Stimulated activated naive CD8-positive, alpha-beta T cell treated with anti-CD3 and anti-CD28 coated beads, Interleukin-15, amount 100 ng/mL, for 72 hours (primary cell): Measurements from ENCODE around the gene DZANK1.
"Not testable (repeated sequence)": the region's sequence is repeated elsewhere in the genome, so short reads cannot be mapped to it uniquely, and the experiment has no call there.

Source experiments
- ATAC-seq: fragments of 150-1000 bp; cut with Tn5 transposase; 2 replicates; pipeline ENCODE4 v1.10.0; 2021; ENCODE audit warnings: mild to moderate bottlenecking, moderate library complexity
- DNase-seq, 2 donors: peaks; one replicate each; pipeline ENCODE4 v3.0.0; 2021 to 2022
- H3K27ac Mint-ChIP-seq, 2 donors: one replicate each; pipeline ENCODE4 v1.8.0; 2022; ENCODE audit warnings: mild to moderate bottlenecking in 2 of 2, mixed read lengths in 2 of 2, moderate library complexity in 2 of 2
- H3K27me3 Mint-ChIP-seq: one replicate; pipeline ENCODE4 v1.8.0; 2022; ENCODE audit warnings: mixed read lengths
- H3K4me1 Mint-ChIP-seq: one replicate; pipeline ENCODE4 v1.8.0; 2022; ENCODE audit warnings: mild to moderate bottlenecking, mixed read lengths
- H3K4me3 Mint-ChIP-seq, 2 donors: one replicate each; pipeline ENCODE4 v1.8.0; 2022; ENCODE audit warnings: mild to moderate bottlenecking in 2 of 2, mixed read lengths in 2 of 2, moderate library complexity in 1 of 2
- H3K9me3 Mint-ChIP-seq, 2 donors: one replicate each; pipeline ENCODE4 v1.8.0; 2022; ENCODE audit warnings: mixed read lengths in 2 of 2

The DZANK1 gene

GRCh38 chr20:18363708-18364107 lies 103.1 kb downstream of the DZANK1 start:
- DNase-seq: no peak
- Mint-ChIP-seq H3K27me3 (no peaks in the 10 kb centered on the region), H3K9me3 (no peaks in the 10 kb centered on the region), H3K4me1 (no peaks in the 10 kb centered on the region), H3K27ac (no peak overlapping the region), H3K4me3 (no peak overlapping the region)
- no peak for ATAC-seq

- no peaks in the 10 kb centered on the region for H3K9me3 Mint-ChIP-seq
Measured at GRCh38 chr20:18362916-18363315, 103.9 kb downstream of the DZANK1 start.

GRCh38 chr20:18361678-18362077 lies 105.2 kb downstream of the DZANK1 start:
- Mint-ChIP-seq H3K4me1 (no peaks in the 10 kb centered on the region), H3K4me3 (no peak overlapping the region), H3K27ac (no peak overlapping the region), H3K9me3 (no peaks in the 10 kb centered on the region), H3K27me3 (no peaks in the 10 kb centered on the region)
- ATAC-seq: no peak
- DNase-seq: no peak

More at GRCh38 chr20:18362916-18363315, 103.9 kb downstream of the DZANK1 start:
- DNase-seq (no peak), ATAC-seq (no peak)
- Mint-ChIP-seq H3K27ac (no peak overlapping the region), H3K4me3 (no peak overlapping the region), H3K4me1 (no peaks in the 10 kb centered on the region), H3K27me3 (no peaks in the 10 kb centered on the region)

GRCh38 chr20:18360635-18361034 lies 106.2 kb downstream of the DZANK1 start:
- Mint-ChIP-seq H3K27me3 (no peaks in the 10 kb centered on the region), H3K4me3 (no peak overlapping the region), H3K9me3 (no peaks in the 10 kb centered on the region), H3K4me1 (no peaks in the 10 kb centered on the region), H3K27ac (no peak overlapping the region)
- DNase-seq (no peak), ATAC-seq (no peak)

- Mint-ChIP-seq H3K4me1 (no peaks in the 10 kb centered on the region), H3K27me3 (peaks cover 3% of the 10 kb centered on the region), H3K9me3 (peaks cover under 1 to 3% of the 10 kb centered on the region in 2 donors), H3K4me3 (no peak overlapping the region), H3K27ac (no peak overlapping the region)
- DNase-seq (no peak), ATAC-seq (no peak)
Measured at GRCh38 chr20:18359854-18360253, 107.0 kb downstream of the DZANK1 start.

DNA sequence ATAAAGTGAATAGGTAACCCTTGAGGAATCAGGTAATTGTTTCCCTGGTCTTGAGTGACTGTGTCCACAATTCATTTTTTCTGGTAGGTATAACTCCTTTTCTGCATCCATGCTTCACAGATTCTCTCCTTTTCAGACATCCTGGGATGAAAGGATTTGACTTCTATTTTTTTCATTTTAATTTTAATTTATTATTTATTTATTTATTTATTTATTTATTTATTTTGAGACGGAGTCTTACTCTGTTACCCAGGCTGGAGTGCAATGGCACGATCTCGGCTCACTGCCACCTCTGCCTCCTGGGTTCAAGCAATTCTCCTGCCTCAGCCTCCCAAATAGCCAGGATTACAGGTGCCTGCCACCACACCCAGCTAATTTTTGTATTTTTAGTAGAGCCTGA lies 117.1 kb downstream of the DZANK1 start:
- not testable (repeated sequence) for H3K4me3 Mint-ChIP-seq, ATAC-seq, H3K4me1 Mint-ChIP-seq, H3K27ac Mint-ChIP-seq, DNase-seq, H3K9me3 Mint-ChIP-seq
- peaks cover 35% of the 10 kb centered on the region for H3K27me3 Mint-ChIP-seq
